Measurements from ENCODE around the gene MYL7. TPM values are rescaled to one million over a fixed set of nuclear protein-coding genes. Genes with fewer than 3 reads are reported as not detected.
A peak's percentile ranks its signal among the peaks of the same experiment; 100 is the strongest.

The MYL7 gene
- polyA plus RNA-seq, 1 of the 3 experiments (the other 2 are of a cell fraction) = not detected

DNA sequence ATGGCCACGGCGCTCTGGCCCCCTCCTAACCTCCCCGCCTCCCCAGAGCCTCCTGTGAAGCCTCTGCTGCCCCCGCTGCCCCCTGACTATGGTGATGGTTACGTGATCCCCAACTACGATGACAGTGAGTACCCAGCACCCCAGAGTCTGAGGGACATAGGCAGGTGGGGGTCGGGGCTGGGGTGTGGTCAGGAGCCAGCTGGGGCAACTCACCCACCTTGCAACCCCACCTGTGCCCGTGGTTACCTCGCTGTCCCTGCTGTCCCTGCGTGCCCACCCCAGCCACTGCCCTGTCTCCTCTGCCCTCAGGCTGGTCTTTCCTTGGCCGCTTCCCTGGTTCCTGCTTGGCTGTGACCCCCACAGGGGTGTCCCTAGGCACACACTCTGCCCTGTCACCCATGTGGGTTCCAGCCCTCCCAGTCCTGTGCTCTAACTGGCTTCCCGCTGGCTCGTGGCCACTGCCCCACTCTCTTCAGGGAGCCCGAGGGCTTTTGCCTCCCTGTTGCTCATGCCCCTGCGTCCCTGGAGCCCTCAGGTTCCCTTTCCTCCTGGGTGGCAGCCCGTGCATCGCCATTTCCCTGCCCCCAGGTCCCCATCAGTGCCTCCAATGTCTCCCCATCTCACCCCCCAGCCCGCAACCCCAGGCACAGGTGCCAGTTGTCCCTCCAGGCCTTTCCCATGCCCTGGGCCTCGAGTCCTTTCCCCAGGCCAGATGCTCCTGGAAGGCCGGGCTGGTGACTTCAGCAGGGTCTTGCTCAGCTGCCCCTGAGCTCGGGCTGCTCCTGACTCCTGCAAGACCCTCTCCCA, 33.0 kb downstream of the MYL7 start:
- WGBS (ENCODE audit: low lambda C conversion rate) = 84% methylated on average over 18 of the region's 21 CpGs

DNA sequence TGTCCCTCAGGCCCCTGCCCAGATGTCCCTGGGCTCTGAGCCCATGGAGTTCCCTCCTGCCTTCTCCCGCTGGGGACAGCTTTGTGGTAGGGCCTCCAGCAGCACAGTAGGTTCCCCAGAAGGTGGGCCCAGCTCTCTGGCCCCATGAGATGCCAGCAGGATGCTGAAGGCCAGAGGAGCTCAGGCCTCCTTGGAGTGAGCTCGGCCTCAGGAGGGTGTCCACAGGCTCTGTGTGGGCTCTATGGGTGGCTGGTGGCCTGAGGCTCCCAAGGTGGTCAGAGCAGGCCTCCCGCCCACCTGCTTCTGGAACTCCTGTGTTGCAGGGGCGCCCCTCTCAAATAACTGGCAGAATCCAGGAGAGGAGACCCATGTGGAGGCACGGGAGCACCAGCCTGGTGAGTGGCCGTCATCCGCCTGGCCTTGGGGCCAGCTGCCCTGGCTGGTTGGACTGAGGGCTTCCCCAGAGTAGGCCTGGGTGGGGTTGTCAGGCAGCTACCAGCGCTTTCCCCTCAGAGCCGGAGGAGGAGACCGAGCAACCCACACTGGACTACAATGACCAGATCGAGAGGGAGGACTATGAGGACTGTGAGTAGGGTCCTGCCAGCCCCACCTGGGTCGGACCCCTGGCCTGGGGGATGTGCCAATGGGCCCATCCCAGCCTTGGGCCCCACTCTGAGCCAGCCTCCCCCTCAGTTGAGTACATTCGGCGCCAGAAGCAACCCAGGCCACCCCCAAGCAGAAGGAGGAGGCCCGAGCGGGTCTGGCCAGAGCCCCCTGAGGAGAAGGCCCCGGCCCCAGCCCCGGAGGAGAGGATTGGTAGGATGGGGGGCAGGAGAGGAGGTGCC, 33.8 kb downstream of the MYL7 start:
- peaks cover 18% of the 10 kb centered on the region for H3F3A ChIP-seq (replicated peaks; ENCODE audit: insufficient read depth)
- peaks cover 15 to 33% of the 10 kb centered on the region in 2 experiments; a peak in 2 of 4 replicates for H3K4me1 ChIP-seq (ENCODE audit: control insufficient read depth in 1 of 2, insufficient read depth in 2 of 2, low read depth in 1 of 2, low read length in 1 of 2)
- H2AFZ ChIP-seq (ENCODE audit: low read depth) = no peak overlapping the region
- no peak overlapping the region for H3K9ac ChIP-seq
- H3K9me3 ChIP-seq = no peaks in the 10 kb centered on the region
- DNase-seq = no peak
- POLR2A ChIA-PET = no interaction called here
- peak overlapping the region in 1 of 2 experiments; percentile 11; a peak in 2 of 4 replicates for H3K27ac ChIP-seq (ENCODE audit: low read depth in 2 of 2, low read length in 1 of 2)
- H4K20me1 ChIP-seq (ENCODE audit: insufficient read depth) = no peaks in the 10 kb centered on the region
- peaks cover 41% of the 10 kb centered on the region for H3K79me2 ChIP-seq (ENCODE audit: insufficient read depth)
- 93% methylated on average over 15 of the region's 18 CpGs for WGBS (ENCODE audit: low lambda C conversion rate)
- H3K4me2 ChIP-seq = peak overlapping the region; percentile 76; the same call in 1 of the 2 replicates
- peaks cover 16 to 58% of the 10 kb centered on the region in 2 experiments for H3K36me3 ChIP-seq (replicated peaks in 1 of 2; ENCODE audit: control insufficient read depth in 1 of 2, insufficient read depth in 2 of 2, low read length in 1 of 2)
- CTCF ChIA-PET = interaction anchor here (0.6 to 1.4 kb wide), 4 partner anchors 9 to 89 kb away, joined by 3 to 5 read pairs (median 3); no protein-coding TSS in a partner anchor
- H3K4me3 ChIP-seq (ENCODE audit: low read depth in 2 of 2, low read length in 1 of 2) = no peak overlapping the region
- no peaks in the 10 kb centered on the region for H3K27me3 ChIP-seq (ENCODE audit: insufficient read depth)
- no peaks in the 10 kb centered on the region for H3K9me2 ChIP-seq
- TF ChIP-seq MXI1 (IDR thresholded peaks at IDR 0.05; ENCODE audit: low read depth, low read length) = no peak
- no peak for TF ChIP-seq EZH2phosphoT487 (IDR thresholded peaks at IDR 0.05; ENCODE audit: borderline replicate concordance, low read depth)
- TF ChIP-seq TCF12 (IDR thresholded peaks at IDR 0.05) = no peak
- no peak for TF ChIP-seq EP300 (IDR thresholded peaks at IDR 0.05; ENCODE audit: borderline replicate concordance in 1 of 2, low read depth in 1 of 2, low read length in 1 of 2)
- TF ChIP-seq RCOR1 (IDR thresholded peaks at IDR 0.05; ENCODE audit: low read length) = no peak
- no peak for TF ChIP-seq FOXM1 (IDR thresholded peaks at IDR 0.05; ENCODE audit: low read depth)
- TF ChIP-seq PBX3 (IDR thresholded peaks at IDR 0.05) = no peak
- no peak for TF ChIP-seq CHD2 (IDR thresholded peaks at IDR 0.05; ENCODE audit: low read length, partially characterized antibody)
- TF ChIP-seq, protein P1, sequence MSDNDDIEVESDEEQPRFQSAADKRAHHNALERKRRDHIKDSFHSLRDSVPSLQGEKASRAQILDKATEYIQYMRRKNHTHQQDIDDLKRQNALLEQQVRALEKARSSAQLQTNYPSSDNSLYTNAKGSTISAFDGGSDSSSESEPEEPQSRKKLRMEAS (IDR thresholded peaks at IDR 0.05; ENCODE audit: low read depth) = no peak
- no peak for TF ChIP-seq GABPA (IDR thresholded peaks at IDR 0.05; ENCODE audit: low read depth)
- TF ChIP-seq, protein P2, sequence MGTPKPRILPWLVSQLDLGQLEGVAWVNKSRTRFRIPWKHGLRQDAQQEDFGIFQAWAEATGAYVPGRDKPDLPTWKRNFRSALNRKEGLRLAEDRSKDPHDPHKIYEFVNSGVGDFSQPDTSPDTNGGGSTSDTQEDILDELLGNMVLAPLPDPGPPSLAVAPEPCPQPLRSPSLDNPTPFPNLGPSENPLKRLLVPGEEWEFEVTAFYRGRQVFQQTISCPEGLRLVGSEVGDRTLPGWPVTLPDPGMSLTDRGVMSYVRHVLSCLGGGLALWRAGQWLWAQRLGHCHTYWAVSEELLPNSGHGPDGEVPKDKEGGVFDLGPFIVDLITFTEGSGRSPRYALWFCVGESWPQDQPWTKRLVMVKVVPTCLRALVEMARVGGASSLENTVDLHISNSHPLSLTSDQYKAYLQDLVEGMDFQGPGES (IDR thresholded peaks at IDR 0.05; ENCODE audit: low read depth, low read length) = no peak
- no peak for TF ChIP-seq SIN3A (IDR thresholded peaks at IDR 0.05; ENCODE audit: borderline replicate concordance, low read depth, low read length)
- TF ChIP-seq, protein P3, sequence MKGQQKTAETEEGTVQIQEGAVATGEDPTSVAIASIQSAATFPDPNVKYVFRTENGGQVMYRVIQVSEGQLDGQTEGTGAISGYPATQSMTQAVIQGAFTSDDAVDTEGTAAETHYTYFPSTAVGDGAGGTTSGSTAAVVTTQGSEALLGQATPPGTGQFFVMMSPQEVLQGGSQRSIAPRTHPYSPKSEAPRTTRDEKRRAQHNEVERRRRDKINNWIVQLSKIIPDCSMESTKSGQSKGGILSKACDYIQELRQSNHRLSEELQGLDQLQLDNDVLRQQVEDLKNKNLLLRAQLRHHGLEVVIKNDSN (IDR thresholded peaks at IDR 0.05; ENCODE audit: borderline replicate concordance, low read depth) = no peak

More for the DNA sequence above, 33.0 kb downstream of the MYL7 start:
- H3K27ac ChIP-seq (ENCODE audit: low read depth in 2 of 2, low read length in 1 of 2) = no peak overlapping the region
- no peaks in the 10 kb centered on the region for H3K27me3 ChIP-seq (ENCODE audit: insufficient read depth)
- H2AFZ ChIP-seq (ENCODE audit: low read depth) = no peak overlapping the region
- no peak overlapping the region for H3K9ac ChIP-seq
- TF ChIP-seq RXRA (IDR thresholded peaks at IDR 0.05; ENCODE audit: borderline replicate concordance, low read depth) = no peak
- TF ChIP-seq ELF1 (IDR thresholded peaks at IDR 0.05) = no peak
- TF ChIP-seq, protein P3 (IDR thresholded peaks at IDR 0.05; ENCODE audit: borderline replicate concordance, low read depth) = no peak
- no peak for TF ChIP-seq SMC3 (IDR thresholded peaks at IDR 0.05; ENCODE audit: low read depth, low read length)
- TF ChIP-seq, protein P2 (IDR thresholded peaks at IDR 0.05; ENCODE audit: low read depth, low read length) = no peak
- no peak overlapping the region for H3K4me3 ChIP-seq (ENCODE audit: low read depth in 2 of 2, low read length in 1 of 2)
- no peak overlapping the region for H3K4me2 ChIP-seq
- peak; percentile 43 for DNase-seq
- peaks cover 7 to 33% of the 10 kb centered on the region in 2 experiments; a peak in 1 of 4 replicates for H3K4me1 ChIP-seq (ENCODE audit: control insufficient read depth in 1 of 2, insufficient read depth in 2 of 2, low read depth in 1 of 2, low read length in 1 of 2)
- no peaks in the 10 kb centered on the region for H3K9me3 ChIP-seq
- H3K9me2 ChIP-seq = no peaks in the 10 kb centered on the region
- peaks cover 23 to 66% of the 10 kb centered on the region in 2 experiments for H3K36me3 ChIP-seq (replicated peaks in 1 of 2; ENCODE audit: control insufficient read depth in 1 of 2, insufficient read depth in 2 of 2, low read length in 1 of 2)
- peaks cover 16% of the 10 kb centered on the region for H3F3A ChIP-seq (replicated peaks; ENCODE audit: insufficient read depth)
- CTCF ChIA-PET = interaction anchor here (0.6 to 1.0 kb wide), 2 partner anchors 14 to 18 kb away, joined by 3 to 4 read pairs; no protein-coding TSS in a partner anchor
- peaks cover 5% of the 10 kb centered on the region; the same call in 1 of the 2 replicates for H4K20me1 ChIP-seq (ENCODE audit: insufficient read depth)
- H3K79me2 ChIP-seq (ENCODE audit: insufficient read depth) = peaks cover 41% of the 10 kb centered on the region
- POLR2A ChIA-PET = no interaction called here
